NCI-H146 (cell line): ENCODE measurements around the gene CFAP97D2.
"Not testable (repeated sequence)": the region's sequence is repeated elsewhere in the genome, so short reads cannot be mapped to it uniquely, and the experiment has no call there.

Source experiments
- DNase-seq: peaks from one replicate; lab custom pipeline; 2025; lab: John Stamatoyannopoulos, UW

The CFAP97D2 gene

DNA sequence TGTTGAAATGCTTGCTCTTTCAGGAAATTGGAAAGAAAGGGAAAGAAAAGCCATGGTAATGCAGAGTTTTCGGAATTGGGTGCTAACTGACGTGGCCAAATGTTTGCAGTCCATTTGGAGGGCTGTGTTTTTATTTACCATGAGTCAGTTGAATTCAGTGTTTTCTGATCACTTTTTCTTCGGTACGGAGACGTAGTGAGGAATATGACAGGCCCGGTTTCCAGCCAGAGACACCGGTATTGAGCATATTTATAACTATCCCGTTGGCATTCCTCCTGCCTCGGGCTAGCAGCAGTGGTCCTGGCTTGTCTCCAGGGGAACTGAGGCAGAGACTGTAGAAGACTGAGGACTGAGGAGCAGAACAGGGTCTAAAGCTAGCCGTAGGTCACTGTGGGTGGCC, 56.6 kb downstream of the CFAP97D2 start:
- no peak for DNase-seq

DNA sequence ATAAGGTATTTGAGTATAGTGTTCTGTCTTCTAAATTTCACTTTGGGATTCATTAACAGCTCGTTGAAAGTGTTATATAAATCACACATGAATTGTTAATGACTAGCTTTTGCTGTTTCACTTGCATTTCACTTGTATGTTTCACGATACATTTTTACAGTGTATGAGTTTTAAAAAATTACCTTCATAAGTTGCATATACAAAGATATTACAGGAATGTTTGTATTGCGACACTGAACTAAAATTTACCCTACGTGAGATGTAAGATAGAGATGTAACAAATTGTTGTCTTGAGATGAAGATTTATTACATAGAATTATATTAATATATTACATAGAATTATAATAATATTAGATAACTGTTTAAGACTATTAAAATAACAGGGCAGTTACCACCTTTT, 57.2 kb downstream of the CFAP97D2 start:
- DNase-seq: no peak

DNA sequence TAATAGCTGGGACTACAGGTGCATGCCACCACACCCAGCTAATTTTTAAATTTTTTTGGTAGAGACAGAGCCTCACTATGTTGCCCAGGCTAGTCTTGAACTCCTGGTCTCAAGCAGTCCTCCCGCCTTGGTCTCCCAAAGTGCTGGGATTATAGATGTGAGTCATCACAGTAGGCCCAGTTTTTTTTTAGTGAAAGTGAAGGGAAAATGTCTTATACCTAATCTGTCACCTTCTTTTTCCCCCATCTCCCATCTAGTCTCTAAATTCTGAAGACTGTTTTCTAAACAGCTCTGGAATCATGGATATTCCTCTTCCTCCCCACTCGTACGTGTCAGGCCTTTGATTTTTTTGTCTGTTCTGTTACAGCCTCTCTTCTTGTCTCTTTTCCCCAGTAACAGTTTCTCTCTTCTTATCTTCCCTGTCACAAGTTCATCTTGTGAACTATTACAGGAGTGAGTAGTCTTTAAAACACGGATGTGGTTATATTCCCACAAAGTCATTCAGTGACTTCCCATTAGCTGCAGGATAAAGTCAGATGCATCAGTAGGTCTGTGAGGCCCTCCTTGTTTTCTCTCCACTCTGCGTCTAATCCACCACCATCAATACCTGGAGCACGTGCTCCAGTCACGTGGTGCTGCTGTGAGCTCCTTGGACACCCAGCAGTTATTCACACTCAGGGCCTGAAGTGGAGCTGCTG, 58.5 kb downstream of the CFAP97D2 start:
- no peak for DNase-seq

DNA sequence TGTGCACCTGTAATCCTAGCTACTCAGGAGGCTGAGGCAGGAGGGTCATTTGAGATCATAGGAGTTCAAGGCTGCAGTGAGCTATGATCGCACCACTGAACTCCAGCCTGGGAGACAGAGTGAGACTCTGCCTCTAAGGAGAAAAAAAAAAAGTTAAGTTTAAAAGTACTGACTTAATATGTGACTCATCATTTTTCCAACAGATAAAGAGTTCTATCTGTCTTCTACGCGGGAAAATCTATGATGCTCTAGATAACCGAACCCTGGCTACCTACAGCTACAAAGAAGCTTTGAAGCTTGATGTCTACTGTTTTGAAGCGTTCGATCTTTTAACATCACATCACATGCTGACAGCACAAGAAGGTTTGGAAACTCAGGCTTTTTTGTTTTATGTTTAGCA, 62.9 kb downstream of the CFAP97D2 start:
- DNase-seq: no peak

DNA sequence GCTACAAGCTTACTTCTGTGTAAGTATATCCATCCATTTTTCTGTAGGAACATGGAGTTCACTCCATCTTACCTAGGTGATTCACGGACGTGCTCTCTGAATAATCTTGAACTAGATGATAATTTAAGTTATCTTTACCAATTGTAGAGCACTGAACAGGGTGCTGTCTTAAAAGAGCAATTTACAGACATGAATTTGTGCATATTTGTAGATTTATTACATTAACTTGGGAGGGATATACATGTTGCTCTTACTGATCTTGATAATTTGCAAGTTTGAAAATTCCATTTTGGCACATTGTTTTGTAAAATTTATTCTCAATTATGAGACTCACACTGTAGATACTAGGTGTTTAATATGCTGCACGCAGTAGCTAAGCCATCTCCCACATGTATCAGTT, 64.9 kb downstream of the CFAP97D2 start:
- DNase-seq: no peak

DNA sequence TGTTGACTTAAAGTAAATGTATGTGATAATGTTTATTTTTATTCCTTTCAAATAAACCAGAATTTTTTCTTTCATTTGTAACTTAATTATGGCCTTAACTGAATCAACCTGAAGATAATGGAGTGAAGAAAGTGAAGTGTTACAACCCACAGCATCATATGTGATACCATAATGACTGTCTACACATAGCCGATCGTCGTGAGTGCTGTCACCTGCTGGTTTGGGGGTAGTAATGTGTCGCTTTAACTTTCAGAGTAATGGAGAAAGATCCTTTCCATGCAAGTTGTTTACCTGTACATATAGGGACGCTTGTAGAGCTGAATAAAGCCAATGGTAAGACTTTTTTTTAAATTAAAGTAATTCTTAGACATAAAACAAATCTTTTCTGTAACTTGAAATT, 65.6 kb downstream of the CFAP97D2 start:
- DNase-seq: no peak

DNA sequence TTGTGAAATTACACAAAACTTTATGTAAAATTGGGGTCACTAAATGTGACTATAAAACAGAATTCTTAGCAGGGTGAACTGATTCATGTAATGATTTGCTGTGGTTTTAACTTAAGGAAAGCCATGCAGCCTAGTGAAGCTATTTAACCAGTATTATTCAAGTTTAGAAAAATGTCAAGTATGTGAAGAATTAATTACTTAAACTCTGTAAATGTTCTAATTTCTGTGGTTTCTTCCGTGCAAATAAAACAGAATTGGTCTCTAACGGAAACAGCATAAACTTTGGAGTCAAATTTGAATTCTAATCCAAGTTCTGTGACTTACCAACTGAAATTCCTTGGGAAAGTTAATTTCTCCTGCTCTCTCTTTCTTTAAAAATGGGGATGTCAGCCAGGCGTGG, 69.0 kb downstream of the CFAP97D2 start:
- DNase-seq: no peak

DNA sequence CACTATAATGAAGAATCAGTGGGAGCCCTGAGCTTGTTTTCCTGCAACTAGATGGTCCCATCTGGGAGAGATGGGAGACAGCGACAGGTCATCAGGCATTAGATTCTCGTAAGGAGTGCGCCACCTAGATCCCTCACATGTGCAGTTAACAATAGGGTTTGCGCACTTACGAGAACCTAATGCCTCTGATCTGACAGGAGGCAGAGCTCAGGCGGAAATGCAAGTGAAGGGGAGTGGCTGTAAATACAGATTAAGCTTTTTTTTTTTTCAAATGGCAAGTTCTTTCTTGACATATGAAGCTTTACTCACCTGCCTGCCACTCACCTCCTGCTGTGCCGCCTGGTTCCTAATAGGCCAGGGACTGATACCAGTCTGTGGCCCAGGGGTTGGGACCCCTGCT, 70.0 kb downstream of the CFAP97D2 start:
- DNase-seq: peak; percentile 93

DNA sequence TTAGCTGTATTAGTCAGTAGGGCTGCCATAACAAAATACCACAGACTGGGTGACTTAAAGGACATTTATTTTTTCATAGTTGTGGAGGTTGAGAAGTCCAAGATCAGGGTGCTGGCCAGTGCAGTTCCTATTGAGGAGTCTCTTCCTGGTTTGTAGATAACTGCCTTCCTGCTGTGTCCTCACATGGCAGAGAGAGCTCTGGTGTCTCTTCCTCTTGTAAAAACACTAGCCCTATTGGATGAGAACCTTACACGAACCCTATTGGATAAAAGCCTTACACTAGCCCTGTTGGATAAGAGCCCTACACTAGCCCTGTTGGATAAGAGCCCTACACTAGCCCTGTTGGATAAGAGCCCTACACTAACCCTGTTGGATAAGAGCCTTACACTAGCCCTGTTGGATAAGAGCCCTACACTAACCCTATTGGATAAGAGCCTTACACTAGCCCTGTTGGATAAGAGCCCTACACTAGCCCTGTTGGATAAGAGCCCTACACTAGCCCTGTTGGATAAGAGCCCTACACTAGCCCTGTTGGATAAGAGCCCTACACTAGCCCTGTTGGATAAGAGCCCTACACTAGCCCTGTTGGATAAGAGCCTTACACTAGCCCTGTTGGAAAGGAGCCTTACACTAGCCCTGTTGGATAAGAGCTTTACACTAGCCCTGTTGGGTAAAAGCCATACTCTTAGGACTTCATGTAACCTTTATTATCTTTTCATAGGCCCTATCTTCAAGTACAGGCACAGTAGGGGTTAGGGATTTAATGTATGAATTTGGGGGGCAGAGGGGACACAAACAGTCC, 72.8 kb downstream of the CFAP97D2 start:
- DNase-seq: not testable (repeated sequence)

DNA sequence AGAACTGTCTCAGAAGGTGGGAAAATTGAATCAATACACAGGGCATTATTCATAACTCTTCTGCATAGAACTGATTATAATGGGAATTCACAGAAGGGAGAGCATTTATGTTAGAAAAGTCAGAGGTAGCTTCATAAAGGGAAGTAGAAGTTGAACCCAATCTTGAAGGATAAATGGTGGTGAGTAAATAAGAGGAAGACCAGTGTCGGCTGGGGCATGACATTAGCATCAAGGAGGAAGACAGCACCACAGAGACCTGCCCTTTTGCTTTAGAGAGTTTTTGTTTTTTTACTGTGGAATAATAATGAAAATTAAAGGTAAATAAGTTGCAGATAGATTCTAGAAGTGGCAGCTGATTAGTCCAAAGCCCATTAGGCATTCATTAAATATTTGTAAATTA, 77.5 kb downstream of the CFAP97D2 start:
- no peak for DNase-seq

DNA sequence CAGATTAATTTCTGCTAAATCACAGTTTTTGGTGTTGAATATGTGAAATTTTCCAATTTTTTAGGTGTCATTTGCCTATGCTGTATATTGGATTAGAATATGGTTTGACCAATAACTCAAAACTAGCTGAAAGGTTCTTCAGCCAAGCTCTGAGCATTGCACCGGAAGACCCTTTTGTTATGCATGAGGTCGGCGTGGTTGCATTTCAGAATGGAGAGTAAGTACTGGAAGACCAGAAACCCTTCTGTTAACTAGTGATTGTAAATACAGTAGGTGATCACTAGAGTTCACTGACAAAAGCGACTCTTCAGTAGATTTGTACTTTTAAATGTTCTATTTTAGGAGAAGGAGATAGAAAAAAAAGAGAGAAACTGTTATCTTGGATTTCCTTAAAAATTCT, 78.0 kb downstream of the CFAP97D2 start:
- DNase-seq: no peak

DNA sequence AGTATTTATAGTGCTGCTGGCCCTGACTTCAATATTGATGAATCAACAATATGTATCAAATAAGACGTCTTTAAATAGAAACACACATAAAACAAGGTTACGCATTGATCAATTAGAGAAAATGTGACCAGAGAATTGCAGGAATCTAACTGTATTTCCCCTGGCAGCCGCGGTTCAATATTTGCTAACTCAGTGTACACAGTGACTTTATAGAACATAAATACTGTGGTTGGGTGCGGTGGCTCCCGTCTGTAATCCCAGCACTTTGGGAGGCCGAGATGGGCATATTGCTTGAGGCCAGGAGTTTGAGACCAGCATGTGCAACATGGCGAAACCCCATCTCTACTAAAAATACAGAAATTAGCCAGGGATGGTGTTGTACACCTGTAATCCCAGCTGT, 79.5 kb downstream of the CFAP97D2 start:
- peak; percentile 55 for DNase-seq

DNA sequence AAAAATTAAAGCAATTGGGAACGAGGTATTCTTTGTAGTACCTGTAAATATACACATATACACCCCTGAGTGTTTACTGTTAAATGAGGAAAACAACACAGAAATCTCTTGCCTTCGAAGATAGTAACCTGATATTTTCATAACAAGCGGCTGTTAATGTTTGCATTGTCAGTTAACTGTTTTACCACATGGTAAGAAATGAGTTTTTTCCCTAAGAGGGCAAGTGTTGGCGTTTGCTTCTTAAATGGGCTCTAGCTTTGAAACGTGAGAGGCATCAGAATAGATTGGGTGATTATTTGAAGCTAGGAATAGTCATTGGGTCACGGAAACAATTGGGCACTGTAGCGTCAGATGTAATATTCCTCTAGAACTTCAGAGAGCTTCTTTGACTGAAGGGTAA, 80.3 kb downstream of the CFAP97D2 start:
- DNase-seq: peak; percentile 17

DNA sequence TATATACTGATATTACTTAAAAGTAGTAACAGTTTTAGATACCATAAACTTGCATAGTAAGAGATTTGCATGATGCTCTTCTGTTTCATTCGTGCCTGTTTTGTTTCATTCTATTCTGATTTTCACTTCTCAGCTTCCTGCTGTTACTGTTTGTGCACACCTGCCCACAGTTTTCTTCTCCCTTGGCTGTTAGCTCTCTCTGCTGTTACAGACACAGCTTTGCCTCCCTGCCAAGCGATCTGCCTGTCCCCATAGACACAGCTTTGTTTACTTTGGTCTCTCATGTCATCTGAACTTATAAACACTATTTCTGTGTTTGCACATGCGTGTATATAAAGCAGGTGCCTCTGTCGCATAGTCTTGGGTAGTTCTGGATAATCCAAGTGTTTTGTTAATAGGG, 80.9 kb downstream of the CFAP97D2 start:
- peak; percentile 93 for DNase-seq

DNA sequence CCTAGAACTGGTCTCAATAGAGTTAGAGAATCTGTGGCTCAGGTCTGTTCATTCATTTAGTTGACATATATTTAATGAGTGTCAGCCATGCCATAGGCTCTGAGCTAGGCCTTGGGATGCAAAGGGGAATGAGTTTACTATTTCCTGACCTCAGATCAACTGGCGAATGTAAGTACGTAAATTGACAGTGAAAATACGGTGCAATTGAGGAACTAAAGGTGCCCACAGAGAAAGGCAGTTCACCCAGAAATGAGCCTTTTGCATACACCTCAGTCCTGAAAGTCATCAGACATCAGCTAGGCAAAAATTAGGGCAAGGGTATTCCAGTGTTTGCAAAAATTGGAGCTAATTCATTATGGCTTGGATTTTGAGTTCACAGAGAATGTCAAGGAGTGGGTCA, 81.8 kb downstream of the CFAP97D2 start:
- DNase-seq: no peak

DNA sequence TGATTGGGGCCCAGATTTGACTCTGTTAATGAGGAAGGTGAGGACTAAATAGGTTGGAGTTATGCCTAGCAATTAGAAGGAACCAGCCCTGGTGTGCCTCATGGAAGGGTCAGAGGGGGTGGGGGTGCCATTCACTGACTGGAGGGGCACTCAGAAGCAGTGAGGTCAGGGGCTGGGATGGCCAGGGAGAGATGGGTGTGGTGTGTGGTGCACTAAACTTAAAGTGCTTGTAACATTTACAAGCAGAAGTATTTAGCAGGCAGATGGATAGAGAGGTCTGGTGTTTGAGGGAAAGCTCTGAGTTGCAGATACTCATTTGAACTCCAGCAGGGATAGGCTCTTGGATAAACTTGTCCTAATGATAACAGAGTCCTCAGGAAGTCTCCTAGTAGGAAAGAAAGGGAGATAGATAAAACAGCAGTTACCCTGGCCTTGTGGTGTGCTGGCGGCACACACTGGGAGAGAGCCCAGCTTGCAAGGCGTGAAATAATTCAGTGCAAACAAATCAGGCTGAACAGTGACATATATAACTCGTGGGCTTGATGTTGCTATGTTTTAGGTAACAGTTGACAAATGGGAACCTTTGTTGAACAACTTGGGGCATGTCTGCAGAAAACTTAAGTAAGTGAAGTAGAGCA, 82.4 kb downstream of the CFAP97D2 start:
- peak; percentile 5 for DNase-seq

DNA sequence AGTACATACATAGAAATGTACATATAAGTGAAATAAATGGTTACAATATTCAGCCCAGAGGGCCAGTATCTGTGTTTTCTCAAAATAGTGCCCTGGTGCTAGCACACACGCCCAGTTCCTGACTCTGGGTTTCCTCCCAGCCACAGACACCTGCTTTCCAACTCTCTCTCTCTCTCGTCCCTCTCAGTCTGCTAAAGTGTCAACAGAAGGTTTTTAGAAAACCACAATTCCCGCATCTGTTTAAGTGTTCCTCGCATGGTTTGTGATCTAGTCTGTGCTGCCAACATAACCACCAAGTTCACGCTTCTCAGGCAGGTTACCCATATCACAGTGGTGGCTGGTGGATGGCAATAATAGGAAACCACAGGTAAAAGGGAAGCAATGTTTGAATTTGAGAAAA, 84.5 kb downstream of the CFAP97D2 start:
- no peak for DNase-seq

DNA sequence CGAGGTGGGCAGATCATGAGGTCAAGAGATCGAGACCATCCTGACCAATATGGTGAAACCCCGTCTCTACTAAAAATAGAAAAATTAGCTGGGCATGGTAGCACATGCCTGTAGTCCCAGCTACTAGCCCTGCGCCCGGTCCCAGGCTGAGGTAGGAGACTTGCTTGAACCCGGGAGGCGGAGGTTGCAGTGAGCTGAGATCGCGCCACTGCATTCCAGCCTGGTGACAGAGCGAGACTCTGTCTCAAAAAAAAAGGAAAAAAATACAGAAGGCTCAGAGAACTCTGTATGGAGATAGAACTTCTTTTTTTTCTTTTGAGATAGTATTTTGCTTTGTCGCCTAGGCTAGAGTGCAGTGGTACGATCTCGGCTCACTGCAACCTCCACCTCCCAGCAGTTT, 85.3 kb downstream of the CFAP97D2 start:
- DNase-seq: not testable (repeated sequence)

DNA sequence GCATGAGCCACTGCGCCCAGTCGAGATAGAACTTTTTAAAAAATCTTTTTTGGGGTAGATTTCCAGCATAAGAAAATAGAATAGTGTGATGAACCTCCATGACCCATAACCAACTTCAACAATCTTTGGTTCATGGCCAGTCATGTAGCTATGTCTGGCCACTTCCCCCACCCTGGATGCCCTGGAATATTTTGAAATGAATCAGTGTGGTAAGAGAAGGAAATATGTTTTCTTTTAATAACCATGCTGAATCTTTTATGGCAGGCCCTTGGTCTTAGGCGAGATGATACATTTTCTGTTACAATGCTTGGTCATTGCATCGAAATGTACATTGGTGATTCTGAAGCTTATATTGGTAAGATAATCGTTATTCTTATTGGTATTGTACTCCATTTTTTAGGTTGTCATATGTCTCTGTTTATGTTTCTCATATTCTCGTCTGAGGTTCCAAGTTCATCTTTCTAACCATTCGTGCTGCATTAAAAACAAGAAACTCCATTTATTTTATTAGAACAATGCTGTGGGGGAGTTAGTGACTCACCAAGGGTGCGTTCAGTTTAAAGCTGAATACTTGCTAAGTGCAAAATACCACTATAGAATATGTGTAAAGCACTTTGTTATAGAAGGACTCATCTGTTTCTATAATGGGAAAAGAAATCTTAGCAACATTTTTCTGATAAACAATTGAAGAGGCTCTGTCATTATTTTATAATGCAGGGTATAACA, 86.0 kb downstream of the CFAP97D2 start:
- DNase-seq: no peak

DNA sequence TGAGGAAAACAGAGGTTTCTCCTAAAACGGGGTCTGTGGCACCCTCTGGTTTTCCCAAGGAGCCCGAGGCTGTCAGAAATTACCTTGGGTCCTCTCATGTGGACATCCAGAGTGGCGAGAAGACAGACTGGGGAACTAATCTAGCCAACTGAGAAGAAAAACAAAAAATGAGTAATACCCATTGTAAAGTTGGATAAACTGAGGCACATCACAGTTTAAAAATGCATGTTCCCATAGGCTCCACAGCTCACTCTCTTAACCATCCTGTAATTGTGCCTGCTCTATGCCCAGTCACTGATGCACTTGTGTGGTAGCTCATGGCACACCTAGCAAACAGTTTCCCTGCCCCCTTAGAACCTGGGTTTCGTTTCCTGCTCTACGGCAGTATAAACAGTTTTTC, 87.2 kb downstream of the CFAP97D2 start:
- DNase-seq: no peak

DNA sequence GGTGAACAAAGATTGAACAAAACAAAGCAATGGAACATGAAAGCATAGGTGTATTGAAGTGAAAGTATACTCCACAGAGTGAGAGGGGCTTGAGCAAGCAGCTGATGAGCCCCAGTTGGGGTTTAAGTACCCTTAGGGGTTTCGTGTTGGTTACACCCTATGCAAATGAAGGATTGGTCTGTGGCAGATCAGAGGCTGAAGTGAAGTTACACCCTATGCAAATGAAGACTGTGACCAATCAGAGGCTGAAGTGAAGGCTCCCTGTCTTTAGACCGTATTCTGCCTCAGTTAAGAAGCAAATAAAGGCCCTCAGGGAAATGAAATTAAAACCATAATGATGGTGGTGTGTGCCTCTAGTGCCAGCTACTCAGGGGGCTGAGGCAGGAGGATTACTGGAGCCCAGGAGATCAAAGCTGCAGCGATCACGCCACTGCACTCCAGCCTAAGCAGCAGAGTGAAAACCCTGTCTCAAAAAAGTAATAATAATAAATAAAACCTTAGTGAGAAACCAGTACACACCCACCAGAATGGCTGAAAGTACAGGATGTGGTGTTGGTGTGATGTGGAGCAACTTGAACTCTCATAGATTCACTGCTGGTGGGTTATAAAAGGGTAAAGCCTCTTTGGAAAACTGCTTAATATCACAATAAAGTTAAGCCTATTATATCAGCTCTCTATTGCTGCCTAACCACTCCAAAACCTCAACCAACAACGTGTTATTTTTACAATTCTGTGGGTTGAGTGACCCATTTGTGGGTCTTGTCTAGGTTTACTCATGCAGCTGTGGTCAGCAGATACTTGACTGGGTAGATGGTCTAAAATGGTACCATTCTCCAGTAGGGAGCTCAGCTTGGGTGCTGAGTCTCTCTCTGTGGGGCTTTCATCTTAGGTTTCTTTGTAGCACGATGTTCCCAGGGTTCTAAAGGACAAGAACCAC, 89.6 kb downstream of the CFAP97D2 start:
- no peak for DNase-seq
